GM18526 (cell line): ENCODE measurements around the gene RASGRF1.

Experiments
- POLR2A ChIP-seq: IDR thresholded peaks from 3 replicates; pipeline ENCODE4 v1.6.1; 2011; ENCODE audit not compliant: insufficient read length; ENCODE audit errors: extremely low read depth

RASGRF1 gene

GRCh38 chr15:79116771-79117170 lies 26.2 kb upstream of the RASGRF1 start:
- TF ChIP-seq POLR2A = no peak

GRCh38 chr15:79115986-79116665 lies 25.5 kb upstream of the RASGRF1 start:
- no peak for TF ChIP-seq POLR2A

- no peak for TF ChIP-seq POLR2A
These were observed 23.3 kb upstream of the RASGRF1 start for GRCh38 chr15:79113831-79114230.

GRCh38 chr15:79105141-79105540 lies 14.6 kb upstream of the RASGRF1 start:
- TF ChIP-seq POLR2A = no peak

GRCh38 chr15:79102595-79102994 lies 12.0 kb upstream of the RASGRF1 start:
- no peak for TF ChIP-seq POLR2A

- TF ChIP-seq POLR2A = no peak
These were observed 11.4 kb upstream of the RASGRF1 start for GRCh38 chr15:79101866-79102581.

- no peak for TF ChIP-seq POLR2A
These were observed 9.1 kb upstream of the RASGRF1 start for GRCh38 chr15:79099692-79100091.

- no peak for TF ChIP-seq POLR2A
These were observed 4.0 kb upstream of the RASGRF1 start for GRCh38 chr15:79094611-79095021.

GRCh38 chr15:79093352-79093935 lies 2.9 kb upstream of the RASGRF1 start:
- TF ChIP-seq POLR2A = no peak

- TF ChIP-seq POLR2A = no peak
These were observed 1.8 kb upstream of the RASGRF1 start for GRCh38 chr15:79092382-79092781.

- no peak for TF ChIP-seq POLR2A
These were observed 756 bp upstream of the RASGRF1 start for GRCh38 chr15:79091204-79091867.

- no peak for TF ChIP-seq POLR2A
These were observed 592 bp downstream of the RASGRF1 start for GRCh38 chr15:79089890-79090486.

GRCh38 chr15:79089331-79089889 lies 1.2 kb downstream of the RASGRF1 start:
- no peak for TF ChIP-seq POLR2A

GRCh38 chr15:79088426-79089205 lies 2.0 kb downstream of the RASGRF1 start:
- TF ChIP-seq POLR2A = no peak
